Upper lobe of right lung (tissue), 1 donor: ENCODE results near the gene GPR156. TPM values are rescaled to one million over a fixed set of nuclear protein-coding genes. Genes with fewer than 3 reads are reported as not detected.

Experiments used
- ATAC-seq: fragments of 200-7000 bp; cut with Tn5 transposase; one replicate; pipeline ENCODE4 v1.9.1; 2020; ENCODE audit warnings: mild to moderate bottlenecking, moderate library complexity
- DNase-seq: peaks from one replicate; pipeline ENCODE4 v3.0.0-alpha.2; 2020
- H3K27ac ChIP-seq: fragments of 200-600 bp; one replicate; pipeline ENCODE4 v1.8.0; 2022
- H3K27me3 ChIP-seq: fragments of 200-600 bp; one replicate; pipeline ENCODE4 v1.8.0; 2022; ENCODE audit warnings: mild to moderate bottlenecking
- H3K36me3 ChIP-seq: fragments of 200-600 bp; one replicate; pipeline ENCODE4 v1.8.0; 2022
- H3K4me1 ChIP-seq: fragments of 200-600 bp; one replicate; pipeline ENCODE4 v1.8.0; 2022
- H3K4me3 ChIP-seq: fragments of 200-600 bp; one replicate; pipeline ENCODE4 v1.8.0; 2022; ENCODE audit warnings: mild to moderate bottlenecking
- H3K9me3 ChIP-seq: fragments of 200-600 bp; one replicate; pipeline ENCODE4 v1.8.0; 2022
- intact Hi-C: fragments of 100-400 bp; cut with DNase I; formaldehyde crosslinking; loops from one replicate; pipeline ENCODE4 v1.11.0; 2022
- total RNA-seq: library from RNA; stranded (reverse); fragmentation: NEBNext Ultra II Directional; extraction: Animal tissue kit (Norgen Biotek cat#: 25700); gene quantifications from one replicate; pipeline ENCODE4 v1.2.1, GENCODE V29; 2021
- TF ChIP-seq, protein P1 (sequence below): fragments of 200-600 bp; IDR thresholded peaks from one replicate; pipeline ENCODE4 v1.8.0; 2022; ENCODE audit warnings: antibody characterized with exemption
- donor health status: DM: no; HTN: yes; CAD: no; lungs with severe emphysema.

The GPR156 gene
- total RNA-seq, 1 donor from 2014 or later, result 0.09 TPM

DNA sequence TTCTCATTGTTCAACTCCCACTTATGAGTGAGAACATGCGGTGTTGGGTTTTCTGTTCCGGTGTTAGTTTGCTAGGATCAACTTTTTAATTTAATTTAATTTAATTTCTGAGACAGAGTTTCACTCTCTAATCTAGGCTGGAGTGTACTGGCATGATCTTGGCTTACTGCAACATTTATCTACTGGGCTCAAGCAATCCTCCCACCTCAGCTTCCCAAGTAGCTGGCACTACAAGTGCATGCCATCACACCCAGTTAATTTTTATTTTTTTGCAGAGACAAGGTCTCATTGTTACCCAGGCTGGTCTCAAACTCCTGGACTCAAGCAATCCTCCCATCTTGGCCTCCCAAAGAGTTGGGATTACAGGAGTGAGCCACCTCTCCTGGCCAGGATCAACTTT is 82.7 kb downstream of the GPR156 start:
- no peak overlapping the region for H3K4me3 ChIP-seq

DNA sequence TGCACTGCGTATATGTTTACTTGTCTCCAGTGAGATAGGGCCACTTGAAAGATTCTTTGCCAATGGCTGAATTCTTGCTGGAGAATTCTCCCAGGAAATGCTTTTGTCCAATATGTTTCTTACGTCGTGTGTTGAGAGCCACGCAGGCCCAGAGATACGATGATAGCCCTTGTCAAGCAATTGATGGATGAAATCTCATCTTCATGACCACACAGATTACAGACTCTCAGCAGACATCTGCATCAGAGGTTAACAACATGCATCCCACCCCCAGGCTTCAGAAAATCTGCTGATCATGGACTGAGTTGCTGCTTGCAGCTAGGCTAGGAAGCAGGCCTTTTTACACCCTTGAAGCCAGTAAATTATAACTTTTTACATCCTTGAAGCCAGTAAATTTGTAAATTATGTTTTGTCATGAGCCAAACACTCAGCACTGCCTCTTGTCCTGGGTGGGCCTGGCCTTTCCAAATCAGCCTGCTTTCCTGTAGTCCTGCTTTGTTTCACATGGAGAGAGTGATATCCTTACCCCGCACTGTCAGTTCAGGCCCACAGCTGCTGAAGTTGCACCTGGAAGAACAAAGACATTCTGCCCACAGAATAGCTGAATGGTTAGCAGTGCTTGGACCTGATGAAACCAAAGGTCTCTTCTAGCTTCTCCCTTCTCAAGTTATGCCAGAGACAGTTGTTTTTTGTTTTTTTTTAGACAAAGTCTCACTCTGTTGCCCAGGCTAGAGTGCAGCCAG is 84.4 kb downstream of the GPR156 start:
- DNase-seq, result no peak
- TF ChIP-seq, protein P1, sequence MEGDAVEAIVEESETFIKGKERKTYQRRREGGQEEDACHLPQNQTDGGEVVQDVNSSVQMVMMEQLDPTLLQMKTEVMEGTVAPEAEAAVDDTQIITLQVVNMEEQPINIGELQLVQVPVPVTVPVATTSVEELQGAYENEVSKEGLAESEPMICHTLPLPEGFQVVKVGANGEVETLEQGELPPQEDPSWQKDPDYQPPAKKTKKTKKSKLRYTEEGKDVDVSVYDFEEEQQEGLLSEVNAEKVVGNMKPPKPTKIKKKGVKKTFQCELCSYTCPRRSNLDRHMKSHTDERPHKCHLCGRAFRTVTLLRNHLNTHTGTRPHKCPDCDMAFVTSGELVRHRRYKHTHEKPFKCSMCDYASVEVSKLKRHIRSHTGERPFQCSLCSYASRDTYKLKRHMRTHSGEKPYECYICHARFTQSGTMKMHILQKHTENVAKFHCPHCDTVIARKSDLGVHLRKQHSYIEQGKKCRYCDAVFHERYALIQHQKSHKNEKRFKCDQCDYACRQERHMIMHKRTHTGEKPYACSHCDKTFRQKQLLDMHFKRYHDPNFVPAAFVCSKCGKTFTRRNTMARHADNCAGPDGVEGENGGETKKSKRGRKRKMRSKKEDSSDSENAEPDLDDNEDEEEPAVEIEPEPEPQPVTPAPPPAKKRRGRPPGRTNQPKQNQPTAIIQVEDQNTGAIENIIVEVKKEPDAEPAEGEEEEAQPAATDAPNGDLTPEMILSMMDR, result no peak
- H3K36me3 ChIP-seq, result no peaks in the 10 kb centered on the region
- H3K27ac ChIP-seq, result no peak overlapping the region
- peaks cover 17% of the 10 kb centered on the region for H3K4me1 ChIP-seq
- no peak for ATAC-seq
- H3K9me3 ChIP-seq, result no peaks in the 10 kb centered on the region
- H3K4me3 ChIP-seq, result no peak overlapping the region
- intact Hi-C loops, result no loop called here
- no peaks in the 10 kb centered on the region for H3K27me3 ChIP-seq

More for the DNA sequence above, 82.7 kb downstream of the GPR156 start:
- no peaks in the 10 kb centered on the region for H3K36me3 ChIP-seq
- H3K9me3 ChIP-seq, result no peaks in the 10 kb centered on the region
- DNase-seq, result no peak
- H3K27ac ChIP-seq, result no peak overlapping the region
- intact Hi-C loops, result no loop called here
- H3K4me1 ChIP-seq, result peaks cover 17% of the 10 kb centered on the region
- no peak for ATAC-seq
- H3K27me3 ChIP-seq, result no peaks in the 10 kb centered on the region
- TF ChIP-seq, protein P1, result no peak

DNA sequence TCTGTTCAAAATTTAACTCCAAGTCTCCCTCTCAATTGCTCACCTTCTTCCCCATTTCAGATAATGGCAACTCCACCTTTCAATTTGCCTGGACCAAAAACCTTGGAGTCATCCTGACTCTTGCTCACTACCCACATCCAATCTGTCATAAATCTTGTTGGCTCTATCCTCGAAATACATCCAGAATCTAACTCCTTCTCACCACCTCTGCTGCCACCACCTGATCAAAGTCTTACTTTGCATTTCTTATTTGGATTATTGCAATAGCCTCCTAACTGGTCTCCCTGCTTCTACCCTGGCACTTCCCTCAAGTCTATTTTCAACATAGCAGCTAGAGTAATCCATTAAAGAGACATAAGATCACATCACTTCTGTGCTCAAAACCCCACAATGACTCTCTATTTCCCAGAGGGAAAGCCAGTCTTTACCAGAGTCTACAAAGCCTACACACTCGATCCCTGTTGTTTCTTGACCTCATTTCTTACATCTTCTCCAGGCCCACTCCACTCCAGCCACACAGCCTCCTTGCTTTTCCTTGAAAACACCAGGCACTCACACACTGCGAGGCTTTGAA is 86.6 kb downstream of the GPR156 start:
- DNase-seq, result no peak
- peaks cover 12% of the 10 kb centered on the region for H3K4me1 ChIP-seq
- no peak overlapping the region for H3K4me3 ChIP-seq
- H3K27me3 ChIP-seq, result no peaks in the 10 kb centered on the region
- TF ChIP-seq, protein P1, result peak; percentile 17
- H3K36me3 ChIP-seq, result no peaks in the 10 kb centered on the region
- no peak overlapping the region for H3K27ac ChIP-seq
- no peaks in the 10 kb centered on the region for H3K9me3 ChIP-seq
- peak; percentile 65 for ATAC-seq
- intact Hi-C loops, result no loop called here

DNA sequence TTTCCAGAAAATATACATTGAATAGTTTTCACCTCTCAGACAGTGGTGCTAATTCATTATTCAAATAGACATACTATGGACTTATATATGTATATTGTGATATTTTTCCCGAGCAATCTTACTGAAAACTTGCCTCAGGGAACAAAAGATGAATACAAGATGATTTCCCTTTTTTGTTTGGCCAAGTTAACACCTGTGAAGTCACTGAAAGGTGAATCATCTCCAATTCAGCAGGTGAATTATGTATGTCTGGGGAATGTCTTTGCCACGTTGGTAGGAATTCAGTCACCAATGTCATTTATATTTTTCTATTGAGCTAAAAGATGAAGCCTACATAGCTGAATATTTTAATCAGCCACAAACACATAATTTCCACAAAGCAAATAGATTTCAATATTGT is 88.2 kb downstream of the GPR156 start:
- ATAC-seq (no peak), DNase-seq (no peak)
- no peak overlapping the region for H3K4me3 ChIP-seq
- intact Hi-C loops, result no loop called here
- H3K4me1 ChIP-seq, result no peaks in the 10 kb centered on the region
- no peak overlapping the region for H3K27ac ChIP-seq
- no peaks in the 10 kb centered on the region for H3K9me3 ChIP-seq
- H3K36me3 ChIP-seq, result no peaks in the 10 kb centered on the region
- TF ChIP-seq, protein P1, result no peak
- H3K27me3 ChIP-seq, result no peaks in the 10 kb centered on the region

DNA sequence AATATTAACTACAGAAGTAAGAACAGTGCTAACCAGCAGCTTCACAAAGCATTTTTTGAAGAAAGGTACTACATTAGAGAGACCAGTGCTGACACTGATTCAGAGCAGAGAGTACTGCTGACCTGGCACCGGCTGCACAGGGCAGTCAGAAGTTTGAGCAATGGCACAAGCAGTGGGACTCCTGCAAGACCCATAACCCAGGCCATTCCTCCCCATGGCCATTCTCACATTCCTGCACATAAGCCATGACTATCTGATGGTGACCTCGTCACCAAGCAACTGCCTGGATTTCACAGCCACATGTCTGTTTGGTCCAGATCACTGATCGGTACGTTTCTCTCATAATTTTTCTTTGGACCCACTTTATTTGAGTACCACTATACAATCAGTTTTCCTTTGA is 88.7 kb downstream of the GPR156 start:
- TF ChIP-seq, protein P1, result no peak
- intact Hi-C loops, result no loop called here
- ATAC-seq, result no peak

More for the DNA sequence above, 88.7 kb downstream of the GPR156 start:
- no peaks in the 10 kb centered on the region for H3K4me1 ChIP-seq
- no peaks in the 10 kb centered on the region for H3K9me3 ChIP-seq
- H3K27me3 ChIP-seq, result no peaks in the 10 kb centered on the region
- no peak overlapping the region for H3K4me3 ChIP-seq
- H3K36me3 ChIP-seq, result no peaks in the 10 kb centered on the region
- DNase-seq, result no peak
- H3K27ac ChIP-seq, result no peak overlapping the region
